IMR-90 (cell line): ENCODE data around the gene TGFA. TPM values are rescaled to one million over a fixed set of nuclear protein-coding genes. Genes with fewer than 3 reads are reported as not detected.

Source experiments
- ATAC-seq: fragments of 200-7000 bp; cut with Tn5 transposase; 2 replicates; pipeline ENCODE4 v1.9.1; 2020; ENCODE audit warnings: low read depth, mild to moderate bottlenecking, moderate library complexity
- BruUV-seq: library from RNA; stranded (reverse); fragments of 400-500 nt; replicated peaks from 2 replicates; lab custom pipeline; 2021; lab: Mats Ljungman, UMichigan
- CTCF ChIA-PET: fragments of 300-600 bp; formaldehyde crosslinking; extraction: SDS; loops from one replicate; lab custom pipeline; 2021; ENCODE audit warnings: antibody characterized with exemption; lab: Yijun Ruan, JAX
- POLR2A ChIA-PET: fragments of 300-600 bp; sonication (Branson Sonifier 250); formaldehyde crosslinking; loops from one replicate; lab custom pipeline; 2022; ENCODE audit warnings: antibody characterized with exemption; ENCODE audit not compliant: unreplicated experiment; lab: Charles Lee
- DNase-seq: peaks from one replicate; pipeline ENCODE4 v3.0.0; 2013
- H2AFZ ChIP-seq: replicated peaks from 2 replicates; pipeline ENCODE3; 2013; ENCODE audit warnings: low read length, mild to moderate bottlenecking; ENCODE audit not compliant: poor library complexity
- H2AK5ac ChIP-seq: 2 replicates; pipeline ENCODE4 v1.6.1; 2013; ENCODE audit warnings: low read depth, low read length, inconsistent platforms
- H2AK9ac ChIP-seq: replicated peaks from 2 replicates; pipeline ENCODE3; 2013; ENCODE audit warnings: mild to moderate bottlenecking, low read depth, low read length, moderate library complexity; ENCODE audit not compliant: poor library complexity
- H2BK120ac ChIP-seq: 2 replicates; pipeline ENCODE4 v1.6.1; 2013; ENCODE audit warnings: low read depth, low read length, inconsistent platforms
- H2BK15ac ChIP-seq: 3 replicates; pipeline ENCODE4 v1.6.1; 2013; ENCODE audit warnings: low read depth, low read length, inconsistent platforms
- H2BK20ac ChIP-seq: 2 replicates; pipeline ENCODE4 v1.6.1; 2013; ENCODE audit warnings: low read depth, mild to moderate bottlenecking, inconsistent platforms, low read length, moderate library complexity
- H2BK5ac ChIP-seq: 2 replicates; pipeline ENCODE4 v1.6.1; 2013; ENCODE audit warnings: mild to moderate bottlenecking, low read depth, low read length, inconsistent platforms; ENCODE audit not compliant: poor library complexity, severe bottlenecking
- H3K14ac ChIP-seq: replicated peaks from 2 replicates; pipeline ENCODE4 v1.6.1; 2013; ENCODE audit warnings: low read depth, low read length, inconsistent platforms
- H3K18ac ChIP-seq: 2 replicates; pipeline ENCODE4 v1.6.1; 2013; ENCODE audit warnings: low read depth, low read length, control low read depth
- H3K23ac ChIP-seq: 2 replicates; pipeline ENCODE4 v1.6.1; 2013; ENCODE audit warnings: low read depth, low read length, inconsistent platforms
- H3K27ac ChIP-seq: 2 replicates; pipeline ENCODE4 v1.5.1; 2013; ENCODE audit warnings: mild to moderate bottlenecking, control low read depth, low read length; ENCODE audit not compliant: insufficient read depth
- H3K27me3 ChIP-seq: 2 replicates; pipeline ENCODE4 v1.6.1; 2013; ENCODE audit warnings: low read length; ENCODE audit not compliant: control insufficient read depth, insufficient read depth
- H3K36me3 ChIP-seq: 2 replicates; pipeline ENCODE4 v1.6.1; 2013; ENCODE audit warnings: low read length, mixed read lengths; ENCODE audit not compliant: control insufficient read depth, insufficient read depth
- H3K4ac ChIP-seq: 2 replicates; pipeline ENCODE4 v1.6.1; 2013; ENCODE audit warnings: low read depth, low read length, inconsistent platforms
- H3K4me1 ChIP-seq: 2 replicates; pipeline ENCODE4 v1.6.1; 2013; ENCODE audit warnings: low read length, mixed read lengths; ENCODE audit not compliant: control insufficient read depth, insufficient read depth
- H3K4me2 ChIP-seq: 2 replicates; pipeline ENCODE4 v1.6.1; 2013; ENCODE audit warnings: low read depth, mild to moderate bottlenecking, control low read depth, low read length, moderate library complexity
- H3K4me3 ChIP-seq: 2 replicates; pipeline ENCODE4 v1.5.1; 2013; ENCODE audit warnings: low read depth, mild to moderate bottlenecking, control low read depth, low read length, moderate library complexity; ENCODE audit not compliant: insufficient read depth
- H3K56ac ChIP-seq: 2 replicates; pipeline ENCODE4 v1.6.1; 2013; ENCODE audit warnings: low read length, inconsistent platforms; ENCODE audit not compliant: insufficient read depth; ENCODE audit errors: extremely low read depth
- H3K79me1 ChIP-seq, 2 experiments: 2 replicates each; pipeline ENCODE4 v1.6.1; 2013; ENCODE audit warnings: low read length in 2 of 2, inconsistent platforms in 1 of 2, low read depth in 1 of 2
- H3K9ac ChIP-seq: 2 replicates; pipeline ENCODE4 v1.6.1; 2013; ENCODE audit warnings: low read depth, low read length, control low read depth
- H3K9me1 ChIP-seq: 2 replicates; pipeline ENCODE4 v1.6.1; 2013; ENCODE audit warnings: low read length, inconsistent platforms; ENCODE audit not compliant: insufficient read depth
- H3K9me3 ChIP-seq: 2 replicates; pipeline ENCODE4 v1.6.1; 2013; ENCODE audit warnings: low read length; ENCODE audit not compliant: control insufficient read depth, insufficient read depth
- H4K20me1 ChIP-seq: 2 replicates; pipeline ENCODE4 v1.6.1; 2013; ENCODE audit warnings: low read length, inconsistent platforms; ENCODE audit not compliant: insufficient read depth
- H4K5ac ChIP-seq: 2 replicates; pipeline ENCODE4 v1.6.1; 2013; ENCODE audit warnings: mild to moderate bottlenecking, low read depth, low read length, control low read depth
- H4K8ac ChIP-seq, 2 experiments: 2 replicates each; pipeline ENCODE4 v1.6.1; 2013; ENCODE audit warnings: low read depth in 2 of 2, low read length in 2 of 2, control low read depth in 1 of 2, inconsistent platforms in 1 of 2
- H4K91ac ChIP-seq: 2 replicates; pipeline ENCODE4 v1.6.1; 2013; ENCODE audit warnings: low read depth, low read length, inconsistent platforms; ENCODE audit not compliant: insufficient read depth
- CEBPB ChIP-seq: IDR thresholded peaks from 2 replicates; pipeline ENCODE4 v1.6.1; 2012; ENCODE audit warnings: low read depth, low read length, improper control_type of control experiment
- CTCF ChIP-seq: conservative IDR thresholded peaks from 2 replicates; pipeline ENCODE4 v1.5.1; 2012; ENCODE audit warnings: mild to moderate bottlenecking, low read depth, low read length, improper control_type of control experiment
- ELK1 ChIP-seq: fragments of 150-350 bp; IDR thresholded peaks from 2 replicates; pipeline ENCODE4 v1.6.1; 2016; ENCODE audit warnings: low read depth, mild to moderate bottlenecking, low read length, moderate library complexity, borderline replicate concordance
- FOS ChIP-seq: fragments of 150-350 bp; IDR thresholded peaks from 2 replicates; pipeline ENCODE4 v1.6.1; 2016; ENCODE audit warnings: low read depth, low read length
- MAFK ChIP-seq: IDR thresholded peaks from 2 replicates; pipeline ENCODE4 v1.6.1; 2012; ENCODE audit warnings: low read depth, low read length, improper control_type of control experiment
- MXI1 ChIP-seq: IDR thresholded peaks from 2 replicates; pipeline ENCODE4 v1.6.1; 2012; ENCODE audit warnings: low read depth, mild to moderate bottlenecking, low read length, moderate library complexity, borderline replicate concordance
- POLR2A ChIP-seq: IDR thresholded peaks from 2 replicates; pipeline ENCODE4 v1.6.1; 2012; ENCODE audit warnings: mild to moderate bottlenecking, low read depth, low read length
- RFX5 ChIP-seq: IDR thresholded peaks from 2 replicates; pipeline ENCODE4 v1.8.0; 2012; ENCODE audit warnings: low read depth, mild to moderate bottlenecking, low read length, moderate library complexity
- SMC3 ChIP-seq: fragments of 150-350 bp; IDR thresholded peaks from 2 replicates; pipeline ENCODE4 v1.6.1; 2016; ENCODE audit warnings: low read depth, mild to moderate bottlenecking, antibody characterized with exemption, low read length, moderate library complexity
- USF2 ChIP-seq: fragments of 150-350 bp; IDR thresholded peaks from 2 replicates; pipeline ENCODE4 v1.6.1; 2017; ENCODE audit warnings: mild to moderate bottlenecking, antibody characterized with exemption, low read length, low read depth
- WGBS, 2 experiments: methylation state at CpG; one replicate each; pipeline versions ENCODE4 v1.1.5 to v1.1.7; 2013; ENCODE audit warnings: missing lambda C conversion rate in 2 of 2; ENCODE audit not compliant: insufficient read length in 1 of 2; ENCODE audit errors: extremely low coverage in 2 of 2; 5-methylcytosine and 5-hydroxymethylcytosine counted together
- dilution Hi-C: fragments of 300-500 bp; cut with HindIII; formaldehyde crosslinking; loops from one replicate; pipeline ENCODE4 v1.14.3; 2018; ENCODE audit warnings: low sequenced_read_pairs; ENCODE audit not compliant: unreplicated experiment
- in situ Hi-C: fragments of 300-500 bp; cut with MboI; formaldehyde crosslinking; loops from 3 replicates; pipeline ENCODE4 v1.14.3; 2019; ENCODE audit warnings: low sequenced_read_pairs, inconsistent platforms, mixed read lengths
- intact Hi-C: fragments of 100-400 bp; cut with micrococcal nuclease; formaldehyde crosslinking; loops from 2 replicates; pipeline ENCODE4 v1.10.0; 2022
- polyA plus RNA-seq, 3 experiments: library from polyadenylated mRNA; depleted of rRNA; stranded (reverse); fragments of >200 nt; gene quantifications; 2 replicates each; pipeline ENCODE4 v1.2.3, GENCODE V29; 2012; ENCODE audit warnings: low replicate concordance in 1 of 3
- total RNA-seq: library from RNA; depleted of rRNA; stranded (reverse); fragments of >200 nt; gene quantifications from 2 replicates; pipeline ENCODE4 v1.2.3, GENCODE V29; 2012

Gene TGFA
- total and polyA plus RNA-seq, 2 of the 4 experiments (the other 2 are of a cell fraction), result not detected

GRCh38 chr2:70529610-70530009 is 24.0 kb downstream of the TGFA start:
- H2BK20ac ChIP-seq, result no peak overlapping the region
- no peak overlapping the region for H3K4me3 ChIP-seq
- dilution Hi-C loops (no loop called here), intact Hi-C loops (no loop called here), in situ Hi-C loops (no loop called here)
- peaks cover 2% of the 10 kb centered on the region; the same call in 1 of the 2 replicates for H3K27me3 ChIP-seq
- DNase-seq, result no peak
- no peak overlapping the region for H2BK120ac ChIP-seq
- no peak overlapping the region for H3K27ac ChIP-seq
- H3K18ac ChIP-seq, result no peak overlapping the region
- H2AK5ac ChIP-seq, result no peak overlapping the region
- no peak overlapping the region for H2AK9ac ChIP-seq
- WGBS, 2 experiments, result 37% methylated on average over 2 of the region's 2 CpGs; no CpG with 5 or more reads in 1 of the 2 experiments
- H3K4me1 ChIP-seq, result no peaks in the 10 kb centered on the region
- BruUV-seq, result no TSS peak
- ChIA-PET CTCF (no interaction called here), POLR2A (no interaction called here)
- no peaks in the 10 kb centered on the region for H3K9me3 ChIP-seq
- H3K4ac ChIP-seq, result no peak overlapping the region
- no peak overlapping the region for H4K5ac ChIP-seq
- no peaks in the 10 kb centered on the region for H3K36me3 ChIP-seq
- no peaks in the 10 kb centered on the region for H3K79me1 ChIP-seq
- H2BK5ac ChIP-seq, result no peak overlapping the region
- no peak overlapping the region for H4K91ac ChIP-seq
- no peak overlapping the region for H3K56ac ChIP-seq
- no peak for ATAC-seq
- H3K23ac ChIP-seq, result no peak overlapping the region
- H3K14ac ChIP-seq, result no peak overlapping the region
- no peak overlapping the region for H3K9ac ChIP-seq
- no peak overlapping the region for H4K8ac ChIP-seq
- TF ChIP-seq MAFK, result no peak
- TF ChIP-seq ELK1, result no peak
- no peak for TF ChIP-seq MXI1
- TF ChIP-seq USF2, result no peak
- TF ChIP-seq CEBPB, result no peak
- no peak for TF ChIP-seq FOS
- TF ChIP-seq CTCF, result no peak
- no peak for TF ChIP-seq RFX5
- no peak for TF ChIP-seq POLR2A
- TF ChIP-seq SMC3, result no peak
- no peak overlapping the region for H2AFZ ChIP-seq
- H3K4me2 ChIP-seq, result no peak overlapping the region
- no peak overlapping the region for H2BK15ac ChIP-seq
- H4K20me1 ChIP-seq, result no peaks in the 10 kb centered on the region
- no peaks in the 10 kb centered on the region for H3K9me1 ChIP-seq
